DMS53 (cell line): ENCODE results near the gene ZNF311.

Source experiments
- DNase-seq: peaks from one replicate; lab custom pipeline; 2025; lab: John Stamatoyannopoulos, UW

Gene ZNF311

DNA sequence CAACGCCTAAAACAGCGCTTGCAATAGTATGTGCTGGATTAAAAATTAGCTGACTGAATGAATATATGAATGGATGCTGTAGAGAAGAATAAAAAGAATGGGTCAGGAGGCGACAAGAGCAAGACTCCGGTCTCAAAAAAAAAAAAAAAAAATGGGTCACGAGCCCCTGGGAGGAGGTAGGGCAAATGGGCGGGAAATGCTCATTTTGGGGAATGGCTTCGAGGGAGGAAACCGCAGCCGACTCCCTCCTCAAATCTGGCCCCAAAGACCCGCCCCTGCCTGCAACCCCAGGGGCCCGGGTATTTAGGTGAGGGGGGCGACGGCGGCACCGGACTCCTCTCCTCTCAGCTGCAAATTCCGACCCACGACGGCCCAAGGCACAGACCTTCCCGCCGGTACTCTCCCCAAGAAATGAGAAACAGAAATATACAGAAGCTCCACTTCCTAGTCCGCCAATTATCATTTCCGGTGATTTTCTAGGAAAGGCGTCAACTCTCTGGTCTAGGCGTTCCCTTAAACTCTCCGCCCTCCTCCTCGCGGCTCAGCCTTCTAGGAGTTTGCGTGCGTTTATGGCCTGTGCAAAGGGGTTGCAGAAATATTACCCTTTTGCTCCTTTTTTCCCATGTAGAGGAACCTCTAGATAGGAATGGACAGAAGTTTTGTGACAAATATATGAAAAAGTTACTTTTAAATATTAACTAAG lies at the start of gene ZNF311:
Gene ZNF311, minus strand, starts transcription at position 133 of the 703 bp plus-strand sequence. CDS start 1,361 bp downstream, outside the sequence.
- peak; percentile 89 for DNase-seq

DNA sequence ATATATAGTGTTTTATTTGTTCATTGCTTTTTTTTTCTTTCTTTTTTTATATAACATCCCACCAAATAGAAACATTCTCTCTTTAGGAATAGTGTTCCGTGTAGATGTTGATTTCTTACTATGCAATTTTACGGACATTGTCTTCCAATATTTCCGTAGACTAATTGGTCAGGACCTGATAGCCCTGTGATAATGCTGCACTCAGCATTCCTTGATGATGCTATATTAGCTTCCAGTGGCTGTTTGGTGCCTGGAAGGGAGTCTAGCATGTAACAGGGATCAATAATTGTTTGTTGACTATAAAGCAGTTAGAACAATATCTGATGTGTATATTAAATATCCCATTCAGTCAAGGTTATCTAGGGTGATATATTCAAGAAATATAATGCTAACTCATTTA lies 46.6 kb upstream of the ZNF311 start:
- no peak for DNase-seq

DNA sequence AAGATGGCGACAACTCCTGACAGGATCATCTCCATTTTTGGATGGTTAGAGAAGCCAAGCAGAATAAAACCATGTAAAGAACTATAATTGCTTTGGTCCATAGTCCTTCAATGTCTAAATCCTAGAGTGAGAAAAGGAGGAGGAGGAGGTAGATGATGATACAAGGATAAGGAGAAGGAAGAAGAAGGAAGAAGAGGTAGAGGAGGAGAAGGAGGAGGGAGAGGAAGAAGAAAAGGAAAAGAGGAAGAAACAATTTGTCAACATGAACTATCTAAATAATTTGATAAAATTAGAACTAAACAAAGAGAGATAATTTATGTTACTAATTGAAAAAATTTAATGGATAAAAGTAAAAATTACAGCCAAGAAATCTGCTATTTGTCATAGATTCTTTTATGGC lies 40.0 kb upstream of the ZNF311 start, which contains the start of gene OR2W1:
Gene OR2W1, minus strand, starts transcription at position 101 of the 400 bp plus-strand sequence. Its CDS starts 0 bp downstream, at position 101.
- no peak for DNase-seq

DNA sequence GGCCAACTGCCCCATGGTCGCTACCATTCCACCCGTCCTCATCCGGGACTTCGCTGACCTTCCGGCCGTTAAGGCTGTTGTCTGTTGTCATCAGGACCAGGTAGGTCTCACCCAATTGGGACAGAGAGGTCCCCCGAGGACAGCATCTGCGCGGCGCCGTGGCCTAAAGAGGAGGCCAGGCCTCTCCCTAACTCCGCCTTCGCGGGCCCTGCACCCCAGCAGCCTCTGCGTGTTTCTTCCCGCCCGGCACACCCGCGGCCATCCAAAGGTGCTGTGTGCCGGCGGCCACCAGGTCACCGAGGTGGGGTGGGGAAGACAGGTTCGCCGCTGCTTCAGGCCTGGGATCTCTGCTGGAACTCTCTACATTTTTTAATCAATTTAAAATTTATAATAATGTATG lies 30.8 kb upstream of the ZNF311 start:
- no peak for DNase-seq

DNA sequence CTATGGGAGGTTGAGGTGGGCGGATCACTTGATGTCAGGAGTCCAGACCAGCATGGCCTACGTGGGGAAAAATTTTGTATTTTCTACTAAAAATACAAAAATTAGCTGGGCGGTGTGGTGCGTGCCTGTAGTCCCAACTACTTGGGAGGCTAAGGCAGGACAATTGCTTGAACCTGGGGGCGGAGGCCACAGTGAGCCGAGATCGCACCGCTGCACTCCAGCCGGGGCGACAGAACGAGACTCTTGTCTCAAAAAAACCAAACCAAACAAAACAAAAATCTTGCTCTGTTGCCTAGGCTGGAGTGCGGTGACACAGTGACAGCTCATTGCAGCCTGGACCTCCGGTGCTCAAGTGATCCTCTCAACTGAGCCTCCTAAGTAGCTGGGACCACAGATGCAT lies 23.7 kb upstream of the ZNF311 start:
- no peak for DNase-seq

DNA sequence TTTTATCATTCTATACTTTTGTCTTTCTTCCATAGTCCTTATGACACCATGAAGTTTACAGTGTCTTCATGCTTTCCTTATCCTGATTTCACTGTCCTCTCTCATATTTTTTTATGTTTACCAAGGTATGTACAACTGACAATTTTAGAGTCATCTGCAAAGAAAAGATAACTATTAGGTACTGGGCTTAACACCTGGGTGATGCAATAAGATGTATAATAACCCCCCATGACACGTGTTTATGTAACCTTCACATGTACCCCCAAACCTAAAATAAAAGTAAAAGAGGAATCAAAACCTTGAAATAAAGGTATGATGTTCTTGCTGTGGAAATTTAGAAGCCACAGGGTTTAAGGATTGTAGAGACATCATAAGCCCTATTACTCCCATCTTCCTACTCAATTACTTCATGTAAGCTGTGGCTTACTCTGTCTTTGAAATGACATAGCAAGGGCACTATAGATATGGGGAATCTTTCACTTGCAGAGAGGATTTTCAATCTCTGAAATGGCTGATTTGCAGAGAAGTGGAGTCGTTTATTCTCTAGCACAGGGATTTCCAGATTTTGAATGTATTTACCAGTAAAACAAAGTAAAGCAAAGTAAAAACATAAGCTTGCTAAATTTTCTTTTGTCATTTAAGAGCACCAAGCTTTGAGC lies 20.9 kb upstream of the ZNF311 start:
- no peak for DNase-seq

DNA sequence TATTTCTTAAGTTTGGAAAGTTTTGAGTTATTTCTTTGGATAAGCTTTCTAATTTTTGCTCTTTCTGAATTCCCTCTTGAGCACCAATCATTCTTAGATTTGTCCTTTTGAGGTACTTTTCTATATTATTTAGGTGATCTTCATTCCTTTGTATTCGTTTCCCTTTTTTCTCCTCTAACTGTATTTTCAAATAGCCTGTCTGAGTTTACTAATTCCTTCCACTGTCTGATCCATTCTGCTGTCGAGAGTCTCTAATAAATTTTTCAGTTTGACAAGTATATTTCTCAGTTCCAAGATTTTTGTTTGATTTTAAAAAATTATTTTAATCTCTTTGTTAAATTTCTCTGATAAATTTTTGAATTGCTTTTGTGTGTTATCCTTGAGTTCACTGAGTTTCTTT lies 16.3 kb upstream of the ZNF311 start:
- no peak for DNase-seq

DNA sequence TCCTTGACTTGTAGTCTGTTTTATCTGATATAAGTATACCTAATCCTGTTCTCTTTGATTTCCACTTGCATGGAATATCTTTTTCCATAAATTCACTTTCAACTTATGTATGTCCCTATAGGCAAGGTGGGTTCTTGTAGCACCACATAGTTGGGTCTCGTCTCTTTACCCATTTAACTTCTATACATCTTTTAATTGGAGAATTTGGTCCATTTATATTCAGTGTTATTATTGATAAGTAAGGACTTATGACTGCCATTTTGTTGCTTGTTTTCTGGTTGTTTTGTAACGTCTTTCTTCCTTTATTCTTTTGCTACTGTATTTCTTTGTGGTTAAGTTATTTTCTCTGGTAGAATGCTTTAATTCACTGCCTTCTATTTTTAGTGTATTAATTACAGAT lies 14.5 kb upstream of the ZNF311 start:
- DNase-seq, result no peak

DNA sequence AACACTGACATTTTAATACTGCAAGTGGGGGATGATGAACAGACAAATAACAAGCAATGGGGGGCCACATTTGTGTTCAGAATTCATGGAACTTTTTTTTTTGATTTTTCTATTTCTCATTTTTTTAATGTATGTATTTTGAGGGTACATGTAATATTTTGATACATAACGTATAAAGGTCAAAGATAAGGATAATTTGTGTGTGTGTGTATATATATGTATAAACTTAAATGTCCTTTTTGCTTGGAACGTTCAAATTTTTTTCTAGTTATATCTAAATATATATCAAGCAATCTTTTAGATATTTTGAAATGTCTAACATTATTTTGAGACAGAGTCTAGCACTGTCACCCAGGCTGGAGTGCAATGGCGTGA lies 12.3 kb upstream of the ZNF311 start:
- no peak for DNase-seq

DNA sequence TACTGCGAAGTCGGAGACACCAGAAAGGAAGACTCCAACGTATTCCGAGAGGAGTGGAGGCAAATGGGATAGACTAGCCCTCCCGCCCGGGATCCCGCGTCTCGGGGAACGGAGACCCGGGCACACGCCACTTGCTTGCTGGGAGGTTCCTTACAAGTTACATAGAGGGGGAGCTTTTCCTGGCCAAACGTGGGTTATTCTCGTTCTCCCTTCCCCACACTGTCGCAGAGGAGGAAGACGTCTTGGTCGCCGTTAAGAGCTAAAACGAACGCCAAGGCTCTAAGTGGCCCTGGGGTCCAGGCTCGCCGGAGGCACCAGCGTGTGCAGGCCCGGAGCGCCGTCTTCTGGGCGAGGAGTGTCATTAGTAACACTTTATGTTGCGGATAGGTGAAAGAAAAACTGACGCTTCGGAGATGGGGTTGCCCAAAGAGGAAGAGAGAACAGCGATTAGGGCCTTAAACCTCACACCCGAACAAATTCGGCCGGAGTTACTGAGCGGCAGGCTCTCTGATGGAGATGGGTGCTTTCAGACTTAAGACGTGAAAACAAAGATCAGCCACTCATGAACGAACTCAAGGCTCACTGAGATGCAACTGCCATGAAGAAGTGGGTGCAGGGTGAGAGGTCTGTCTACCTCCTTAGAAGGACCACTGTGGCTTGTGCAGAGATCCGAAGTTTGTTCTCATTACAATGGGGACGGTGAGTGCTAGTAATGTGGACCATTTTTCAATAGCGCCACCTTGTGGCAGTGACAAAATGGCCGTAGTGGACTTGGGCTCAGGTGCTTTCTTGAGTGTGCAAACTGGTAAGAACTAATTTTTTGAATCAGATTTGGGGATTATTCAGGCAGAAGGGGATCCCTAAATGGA lies 11.7 kb upstream of the ZNF311 start:
- DNase-seq, result peak; percentile 90

DNA sequence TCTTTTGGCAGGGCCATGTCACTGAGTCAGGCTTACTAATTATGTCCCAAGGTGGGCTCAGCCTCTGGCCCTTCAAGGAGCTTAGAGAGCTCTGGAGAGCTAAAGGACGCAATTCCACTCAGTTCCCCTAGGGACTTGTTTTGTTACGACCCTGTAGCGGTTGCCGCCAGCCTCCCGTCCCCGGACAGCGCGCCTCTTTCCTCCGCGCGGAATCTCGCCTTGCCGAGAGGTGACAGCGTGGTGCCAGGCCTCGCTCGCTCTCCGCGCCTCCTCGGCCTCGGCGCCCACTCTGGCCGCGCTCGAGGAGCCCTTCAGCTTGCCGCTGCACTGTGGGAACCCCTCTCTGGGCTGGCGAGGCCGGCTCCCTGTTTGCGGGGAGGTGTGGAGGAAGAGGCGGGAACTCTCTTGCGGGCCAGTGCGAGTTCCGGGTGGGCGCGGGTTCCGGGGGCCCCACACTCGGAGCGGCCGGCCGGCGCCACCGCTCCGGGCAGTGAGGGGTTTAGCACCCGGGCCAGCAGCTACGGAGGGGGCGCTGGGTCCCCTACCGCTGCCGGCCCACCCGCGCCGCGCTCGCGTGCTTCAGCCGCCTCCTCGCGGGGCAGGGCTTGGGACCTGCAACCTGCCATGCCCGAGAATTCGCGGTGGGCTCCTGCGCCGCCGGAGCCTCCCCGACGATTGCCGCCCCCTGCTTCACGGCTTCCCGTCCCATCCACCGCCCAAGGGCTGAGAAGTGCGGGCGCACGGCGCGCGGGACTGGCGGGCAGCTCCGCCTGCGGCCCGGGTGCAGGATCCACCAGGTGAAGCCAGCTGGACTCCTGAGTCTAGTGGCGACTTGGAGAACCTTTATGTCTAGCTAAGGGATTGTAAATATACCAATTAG lies 9.9 kb upstream of the ZNF311 start:
- DNase-seq, result peak; percentile 14

DNA sequence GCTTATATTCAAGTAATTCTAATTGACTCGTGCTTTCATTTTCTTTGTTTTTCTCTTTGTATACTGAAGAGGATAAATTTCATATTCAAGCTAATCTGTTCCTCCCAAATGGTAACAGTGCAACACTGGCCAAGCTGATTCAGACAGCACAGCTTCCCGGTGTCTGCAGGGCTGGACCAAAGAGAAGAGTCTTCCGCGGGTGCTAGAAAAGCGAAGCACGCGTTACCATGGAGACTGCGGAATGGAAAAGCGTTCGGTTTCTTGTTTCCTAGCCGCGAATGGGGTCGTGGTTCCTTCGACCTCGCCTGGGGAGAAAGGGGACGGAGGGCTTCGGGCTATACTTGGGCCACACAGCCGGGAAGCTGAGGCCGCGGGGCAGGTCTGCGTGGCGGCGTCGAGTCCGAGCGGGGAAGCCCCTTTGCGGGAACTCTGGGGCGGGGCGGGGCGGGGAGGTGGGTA lies 6.2 kb upstream of the ZNF311 start:
- DNase-seq, result peak; percentile 86

DNA sequence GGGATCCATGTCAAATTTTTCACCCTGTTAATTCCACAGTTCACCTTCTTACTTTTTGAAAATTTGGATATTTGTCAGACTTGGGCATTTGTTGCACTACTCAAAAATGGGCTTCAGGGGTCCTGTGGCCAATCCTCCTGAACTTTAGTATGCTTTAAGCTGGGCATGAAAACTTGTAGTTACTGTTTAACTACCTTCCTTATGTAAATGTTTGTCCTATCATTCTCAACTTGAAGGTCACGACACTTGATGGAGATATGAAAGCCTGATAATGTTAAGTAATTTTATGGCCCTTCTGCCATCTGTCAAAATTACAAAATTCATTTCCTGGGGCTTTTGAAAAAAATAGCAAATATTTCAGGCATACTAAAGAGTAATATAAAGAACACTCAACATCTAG lies 4.2 kb upstream of the ZNF311 start:
- peak; percentile 62 for DNase-seq

DNA sequence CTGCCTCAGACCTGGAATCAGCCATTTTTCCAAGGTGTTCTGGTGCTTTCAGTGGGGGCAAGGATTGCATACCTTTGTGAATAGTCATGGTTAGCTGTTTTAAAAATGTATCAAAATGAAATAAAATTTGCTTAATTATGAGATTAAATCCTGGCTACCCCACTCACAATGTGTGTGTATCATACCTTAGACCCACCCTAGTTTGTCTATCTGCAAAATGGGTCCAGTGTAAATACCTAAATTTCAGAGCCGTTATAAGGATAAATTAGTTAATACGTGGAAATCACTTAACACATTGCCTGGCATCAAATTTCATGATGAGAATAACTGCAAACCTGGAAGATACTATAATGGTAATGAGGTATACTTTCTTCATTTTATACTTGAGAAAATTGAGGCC lies 3.0 kb upstream of the ZNF311 start:
- no peak for DNase-seq

DNA sequence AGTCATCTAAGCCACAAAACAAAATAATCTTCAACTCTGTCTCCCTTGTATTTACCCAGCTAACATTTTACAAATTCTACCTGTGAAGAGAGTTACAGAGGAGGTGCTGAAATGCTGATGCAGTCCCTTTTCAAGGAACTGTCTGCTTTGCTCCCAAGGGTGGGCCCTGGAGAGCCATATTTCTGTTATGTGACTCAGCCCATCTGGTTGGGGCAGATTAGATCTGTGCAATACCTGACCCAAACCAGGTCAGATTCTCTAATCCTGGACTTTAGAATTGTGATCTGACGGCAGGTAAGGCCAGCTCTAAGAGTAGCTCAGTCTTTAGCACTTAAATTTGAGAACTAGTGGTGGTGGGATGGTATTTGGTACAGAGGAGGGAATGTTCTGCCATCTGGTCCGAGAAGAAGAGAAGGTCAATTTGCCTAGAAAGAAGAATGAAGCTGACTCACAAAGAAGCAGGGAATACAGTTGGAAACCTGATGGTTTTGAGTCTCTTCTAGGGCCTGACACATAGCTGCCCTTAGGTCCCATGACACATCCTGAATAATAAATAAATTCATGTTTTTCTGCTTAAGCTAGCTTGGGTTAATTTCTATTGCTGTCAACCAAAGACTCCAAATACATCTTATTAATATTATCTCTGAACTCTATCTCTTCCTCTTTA lies 8.1 kb downstream of the ZNF311 start:
- no peak for DNase-seq

DNA sequence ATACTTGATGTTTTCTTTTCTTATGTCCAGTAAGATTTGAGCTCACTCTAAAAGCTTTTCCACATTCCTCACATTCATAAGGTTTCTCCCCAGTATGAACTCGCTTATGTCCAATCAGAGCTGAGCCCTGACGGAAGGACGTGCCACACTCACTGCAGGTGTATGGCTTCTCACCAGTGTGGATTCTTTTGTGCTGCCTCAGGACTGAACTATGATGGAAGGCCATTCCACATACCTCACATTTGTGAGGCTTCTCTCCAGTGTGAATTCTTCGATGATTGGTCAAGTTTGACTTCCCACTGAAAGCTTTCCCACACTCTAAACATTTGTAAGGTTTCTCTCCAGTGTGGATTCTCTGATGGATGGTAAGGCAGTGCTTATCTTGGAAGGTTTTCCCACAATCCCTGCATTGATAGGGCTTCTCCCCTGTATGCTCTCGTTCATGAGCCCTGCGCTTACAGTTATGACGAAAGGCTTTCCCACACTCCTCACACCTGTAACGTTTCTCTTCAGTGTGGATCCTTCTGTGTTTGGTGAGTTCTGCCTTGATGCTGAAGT lies 9.9 kb downstream of the ZNF311 start:
- DNase-seq, result no peak

DNA sequence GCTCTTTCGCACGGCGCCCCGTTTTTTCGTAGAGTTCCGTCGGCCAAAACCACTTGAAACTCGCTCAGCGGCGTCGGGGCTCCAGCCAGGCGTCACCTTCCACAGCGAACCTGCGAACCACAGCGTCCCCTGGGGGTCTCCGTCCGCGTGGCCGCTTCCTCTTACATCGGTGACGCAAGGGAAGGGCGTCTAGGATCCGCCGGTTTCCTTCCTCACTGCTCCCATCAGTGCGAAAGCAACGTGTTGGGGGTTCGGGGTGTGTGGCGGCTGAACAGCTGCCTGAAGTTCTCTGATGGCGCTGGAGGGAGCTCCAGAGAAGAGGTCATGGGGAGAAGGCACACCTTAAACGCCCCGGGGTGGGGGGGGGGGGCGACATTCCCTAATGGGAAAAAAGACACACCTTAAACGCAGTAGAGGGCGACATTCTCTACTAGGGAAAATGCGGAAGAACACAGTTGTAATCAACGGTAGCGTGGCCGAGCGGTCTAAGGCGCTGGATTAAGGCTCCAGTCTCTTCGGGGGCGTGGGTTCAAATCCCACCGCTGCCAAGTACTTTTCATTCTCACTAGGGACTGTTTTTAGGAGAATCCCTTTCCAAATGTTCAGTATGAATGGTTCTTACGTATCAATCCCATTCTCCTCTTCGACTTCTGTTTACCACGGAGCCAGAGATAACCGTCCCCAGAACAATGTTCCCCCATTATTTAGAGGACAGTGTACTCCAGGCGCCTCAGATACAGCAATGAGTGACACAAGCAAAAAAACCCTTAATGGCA lies 16.4 kb downstream of the ZNF311 start:
- no peak for DNase-seq

DNA sequence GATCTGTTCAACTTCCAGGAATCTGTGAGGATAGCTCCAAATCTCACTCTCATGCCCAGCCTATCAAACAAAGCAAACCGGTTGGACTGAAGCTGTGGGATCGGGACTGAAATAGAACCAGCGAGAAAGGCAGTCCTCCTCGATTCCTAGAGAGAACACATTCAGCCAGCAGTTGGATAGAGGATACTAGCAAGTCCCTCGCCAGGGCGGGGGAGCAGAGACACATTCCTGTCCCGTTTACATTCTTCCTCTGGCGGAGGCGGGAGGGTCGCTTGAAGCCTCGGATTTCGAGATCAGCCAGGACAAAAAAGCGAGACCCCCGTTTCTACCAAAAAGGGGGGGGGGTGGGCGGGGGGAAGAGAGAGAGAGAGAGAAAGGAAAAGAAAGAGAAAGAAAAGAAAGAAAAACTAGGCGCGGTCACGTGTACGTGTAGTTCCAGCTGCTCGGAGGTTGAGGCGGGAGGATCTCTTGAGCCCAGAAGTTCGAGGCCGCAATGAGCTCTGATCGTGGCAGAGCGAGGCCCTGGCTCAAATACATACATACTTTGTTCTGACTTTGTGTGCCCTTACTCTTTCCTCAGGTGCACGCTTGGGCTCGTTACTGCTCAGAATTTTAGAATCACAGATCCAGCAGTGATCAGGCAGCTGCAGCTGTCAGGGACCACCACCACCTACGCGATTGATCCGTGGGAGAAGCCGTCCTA lies 19.5 kb downstream of the ZNF311 start:
- DNase-seq, result peak; percentile 99

DNA sequence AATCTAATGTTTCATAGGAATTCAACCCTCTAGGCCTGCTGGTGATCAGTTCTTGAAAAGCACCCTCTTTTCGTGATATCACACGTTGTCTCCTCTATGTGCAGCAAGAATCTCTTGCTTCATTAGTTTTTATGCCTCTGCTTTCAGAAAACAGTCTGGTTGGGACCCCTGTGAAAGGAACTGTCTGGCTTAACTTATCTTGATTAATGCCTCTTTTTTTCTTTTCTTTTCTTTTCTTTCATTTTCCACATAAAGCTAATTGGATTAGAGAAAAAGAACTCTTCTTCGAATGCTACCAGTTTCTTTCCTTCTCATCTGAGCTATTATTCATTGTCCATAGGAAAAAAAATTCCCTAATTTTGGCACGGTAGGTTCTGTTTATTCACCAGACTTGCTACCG lies 21.3 kb downstream of the ZNF311 start:
- no peak for DNase-seq
